Erythroblast (primary cell): Measurements from ENCODE around the gene UPK1B.

Experiments used
- GATA1 ChIP-seq: IDR thresholded peaks from 2 replicates; pipeline ENCODE4 v1.6.1; 2011; ENCODE audit warnings: low read depth, mild to moderate bottlenecking, control low read depth, low read length, moderate library complexity
- POLR2A ChIP-seq: IDR thresholded peaks from 2 replicates; pipeline ENCODE4 v1.6.1; 2011; ENCODE audit warnings: mild to moderate bottlenecking, low read length

GRCh38 chr3:119160815-119161214 lies 12.6 kb upstream of the UPK1B start:
- no peak for TF ChIP-seq POLR2A
- TF ChIP-seq GATA1, result no peak
